Suppressor macrophage treated with lipopolysaccharide for 1 hour (primary cell): ENCODE results near the gene CDH4.

Experiments used
- DNase-seq, 3 donors: peaks; one replicate each; pipeline ENCODE4 v3.0.0-alpha.2; 2020 to 2022

The CDH4 gene

GRCh38 chr20:61284752-61285151, 32.7 kb downstream of the CDH4 start:
- DNase-seq, result no peak

DNA sequence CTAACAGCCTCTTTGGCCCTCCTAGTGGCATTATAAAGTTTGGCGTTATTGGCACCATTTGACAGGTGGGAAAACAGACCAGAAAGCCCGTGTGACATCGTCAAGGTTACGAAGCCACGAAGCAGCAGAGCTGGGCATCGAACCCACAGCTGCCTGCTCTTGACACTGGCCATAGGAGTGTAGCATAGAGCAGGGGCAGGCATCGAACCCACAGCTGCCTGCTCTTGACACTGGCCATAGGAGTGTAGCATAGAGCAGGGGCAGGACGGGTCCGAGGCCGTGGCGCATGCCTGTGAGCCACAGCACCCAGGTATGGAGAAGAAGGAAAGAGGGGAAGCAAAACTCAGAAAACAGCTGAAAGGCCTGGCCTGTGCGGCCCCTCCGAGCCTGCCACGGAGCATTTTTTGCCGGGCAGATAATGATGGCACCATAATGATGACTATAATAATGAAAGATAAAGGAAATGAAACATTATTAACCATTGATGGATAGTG, 33.1 kb downstream of the CDH4 start:
- no peak for DNase-seq

GRCh38 chr20:61285691-61286090, 33.6 kb downstream of the CDH4 start:
- no peak for DNase-seq

DNA sequence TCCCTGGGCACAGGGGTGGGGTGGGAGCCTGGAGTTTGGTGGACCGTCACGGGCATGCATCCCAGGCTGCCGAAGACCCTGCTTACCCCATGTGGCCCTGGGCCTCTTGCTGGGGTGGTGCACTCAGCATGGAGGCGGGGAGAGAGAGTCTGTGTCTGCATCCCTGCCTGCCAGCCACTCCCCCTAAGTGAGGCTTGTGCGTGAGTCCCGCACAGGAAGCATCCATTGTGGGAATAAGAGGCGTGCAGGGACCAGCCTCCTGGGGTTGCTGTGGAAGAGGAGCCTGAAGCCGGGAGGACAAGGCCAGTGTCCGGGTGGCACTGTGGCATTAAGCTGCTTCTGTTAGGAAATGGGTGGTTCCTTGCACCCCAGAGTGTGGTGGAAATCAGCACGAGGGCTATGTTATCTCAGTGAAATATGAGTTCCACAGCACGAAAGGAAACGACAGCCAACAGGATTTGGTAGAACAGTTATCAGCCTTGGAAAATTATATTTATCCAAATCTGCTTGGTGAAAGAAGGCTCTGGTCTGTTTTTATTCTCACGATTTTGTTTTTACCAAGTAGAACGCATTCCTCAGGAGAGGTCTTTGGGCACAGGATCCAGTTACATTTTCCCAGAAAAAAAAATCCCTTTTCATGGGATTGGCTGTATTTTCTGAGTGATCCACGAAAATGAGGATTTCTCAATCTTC, 35.7 kb downstream of the CDH4 start:
- no peak for DNase-seq

GRCh38 chr20:61288331-61288784, 36.3 kb downstream of the CDH4 start:
- no peak for DNase-seq

DNA sequence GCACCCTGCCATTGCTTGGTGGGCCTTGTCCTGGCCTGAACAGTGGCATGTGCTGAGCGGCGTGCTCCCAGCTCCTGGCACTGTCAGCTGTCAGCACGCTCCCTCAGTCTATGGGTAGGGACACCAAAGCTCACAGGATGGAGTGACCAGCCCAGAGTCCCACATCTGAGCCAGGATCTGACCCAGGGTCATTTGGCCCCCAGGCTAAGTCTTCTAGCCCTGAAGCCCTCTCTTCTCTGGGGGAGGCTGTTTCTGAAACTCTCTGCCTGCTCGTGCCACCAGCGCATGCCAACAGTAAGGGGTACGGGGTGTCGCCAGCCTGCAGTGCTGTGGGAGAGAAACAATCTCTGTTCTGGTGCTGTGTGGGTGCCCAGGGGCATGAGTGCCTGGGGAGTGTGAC, 37.1 kb downstream of the CDH4 start:
- DNase-seq, result no peak

GRCh38 chr20:61290721-61291120, 38.7 kb downstream of the CDH4 start:
- no peak for DNase-seq

- DNase-seq, result no peak
These were observed 39.2 kb downstream of the CDH4 start for GRCh38 chr20:61291166-61291829.

- DNase-seq, result no peak
These were observed 40.3 kb downstream of the CDH4 start for GRCh38 chr20:61292391-61292790.

GRCh38 chr20:61292821-61293612, 41.0 kb downstream of the CDH4 start:
- no peak for DNase-seq

DNA sequence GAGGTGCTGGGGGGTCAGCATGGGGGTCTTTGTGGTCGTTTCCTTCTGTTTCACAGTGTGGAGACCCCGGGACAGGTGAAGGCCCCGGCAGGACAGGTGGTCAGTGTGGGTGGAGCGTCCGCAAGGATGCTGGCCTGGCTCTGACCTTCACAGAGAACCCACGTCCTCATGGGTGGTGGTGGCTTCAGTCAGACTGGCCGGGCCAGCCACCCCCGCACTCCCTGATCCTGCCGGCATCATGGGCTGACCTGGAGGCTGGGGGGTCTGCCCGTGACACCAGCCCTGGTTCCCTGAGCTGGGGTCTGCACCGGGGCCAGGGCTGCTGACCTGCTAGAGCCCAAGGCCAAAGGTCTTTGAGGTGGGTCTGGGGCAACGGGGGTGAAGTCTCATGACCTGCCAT, 41.9 kb downstream of the CDH4 start:
- DNase-seq, result no peak

DNA sequence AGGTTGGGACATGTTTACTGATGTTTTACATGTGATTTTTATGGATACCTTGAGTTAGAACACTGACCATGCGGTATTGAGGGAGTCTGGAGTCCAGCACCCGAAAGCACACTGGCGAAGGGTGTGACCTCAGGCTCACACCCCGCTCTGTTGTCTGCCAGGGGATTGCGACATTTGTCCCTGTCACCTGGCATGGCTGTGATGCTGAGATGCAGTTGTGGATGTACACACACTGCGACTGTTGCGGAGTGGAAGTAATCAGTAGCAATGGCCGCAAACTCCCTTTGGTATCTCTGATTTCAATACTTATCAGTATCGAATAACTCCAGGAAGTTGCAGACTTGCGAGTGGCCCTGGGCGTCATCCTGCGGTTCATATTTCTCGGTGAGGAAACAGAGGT, 43.2 kb downstream of the CDH4 start:
- DNase-seq, result no peak

- no peak for DNase-seq
These were observed 43.9 kb downstream of the CDH4 start for GRCh38 chr20:61295682-61296628.

GRCh38 chr20:61296629-61297019, 44.6 kb downstream of the CDH4 start:
- DNase-seq, result no peak

- no peak for DNase-seq
These were observed 45.4 kb downstream of the CDH4 start for GRCh38 chr20:61297491-61297890.

DNA sequence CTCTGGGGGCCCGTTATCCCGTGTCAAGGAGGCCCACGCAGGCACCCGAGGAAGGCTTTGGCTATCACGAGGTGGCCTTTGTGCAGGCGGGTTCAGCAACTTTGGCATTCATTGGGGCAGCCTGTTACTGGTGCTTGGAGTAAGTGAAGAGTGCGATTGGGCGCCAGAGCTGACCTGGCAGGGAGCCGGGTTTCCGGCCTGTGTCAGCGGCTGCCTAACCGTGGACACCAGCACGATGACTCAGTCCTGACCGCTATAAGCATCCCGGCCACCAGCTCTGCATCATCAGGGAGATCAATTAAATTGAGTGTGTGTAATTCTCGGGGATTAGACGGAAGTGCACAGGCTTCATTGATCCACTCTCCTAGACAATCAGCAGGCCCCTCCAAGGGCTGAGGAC, 45.9 kb downstream of the CDH4 start:
- no peak for DNase-seq

GRCh38 chr20:61298661-61299060, 46.6 kb downstream of the CDH4 start:
- no peak for DNase-seq

DNA sequence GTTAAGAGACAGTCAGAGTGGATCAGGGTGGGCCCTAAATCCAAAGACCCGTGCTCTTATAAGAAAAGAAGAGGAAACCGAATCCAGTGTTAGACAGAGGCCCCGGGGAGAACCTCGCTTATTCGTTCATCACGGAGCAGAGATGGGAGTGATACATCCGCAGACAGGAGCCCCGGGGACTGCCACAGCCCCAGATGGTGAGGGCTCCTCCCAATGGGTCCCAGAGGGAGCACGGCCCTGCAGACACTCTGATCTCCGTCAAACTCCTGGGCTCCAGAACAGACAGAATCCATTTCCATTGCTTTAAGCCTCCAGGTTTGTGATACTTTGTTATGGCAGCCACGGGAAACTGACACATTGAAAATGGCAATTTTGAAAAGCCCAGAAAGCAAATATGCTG, 47.0 kb downstream of the CDH4 start:
- DNase-seq, result no peak

DNA sequence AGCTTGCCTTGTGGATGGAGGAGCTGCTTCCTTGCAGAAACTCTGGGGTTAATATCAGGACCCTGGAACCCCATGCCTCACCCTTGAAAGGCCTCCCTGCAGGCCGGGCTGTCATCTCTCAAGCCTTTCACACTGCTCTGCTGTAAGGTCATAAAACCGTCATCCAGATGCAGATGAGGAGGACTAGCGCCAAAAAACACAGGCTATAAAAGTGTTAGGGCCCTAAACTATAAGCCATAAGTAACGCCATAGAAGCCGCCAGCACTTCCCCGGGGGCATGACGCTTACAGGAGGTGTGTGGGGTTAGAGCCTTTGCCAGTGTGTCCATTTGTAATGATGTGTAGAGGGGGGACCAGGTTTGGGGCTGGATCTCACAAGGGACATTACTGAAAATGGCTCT, 47.6 kb downstream of the CDH4 start:
- DNase-seq, result no peak

GRCh38 chr20:61300293-61300692, 48.2 kb downstream of the CDH4 start:
- DNase-seq, result no peak

DNA sequence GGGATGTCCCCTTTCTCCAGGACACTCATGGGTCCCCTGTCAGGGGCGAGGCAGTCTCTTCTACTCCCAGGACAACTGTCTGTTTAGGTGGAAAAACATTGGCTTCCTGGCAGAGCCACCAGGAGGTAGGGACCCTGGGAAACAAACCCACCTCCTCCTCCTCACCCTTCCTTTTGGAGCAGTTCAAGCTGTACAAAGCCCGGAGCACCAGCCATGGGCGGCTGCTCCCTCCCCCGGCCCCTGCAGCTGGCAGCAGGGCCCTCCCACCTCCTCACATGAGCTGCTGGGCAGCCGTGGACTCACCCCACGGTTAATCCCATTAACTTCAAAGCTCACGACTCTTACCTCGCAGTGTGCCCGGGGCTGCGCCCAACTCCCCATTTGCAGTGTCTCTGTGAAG, 48.6 kb downstream of the CDH4 start:
- DNase-seq, result no peak

DNA sequence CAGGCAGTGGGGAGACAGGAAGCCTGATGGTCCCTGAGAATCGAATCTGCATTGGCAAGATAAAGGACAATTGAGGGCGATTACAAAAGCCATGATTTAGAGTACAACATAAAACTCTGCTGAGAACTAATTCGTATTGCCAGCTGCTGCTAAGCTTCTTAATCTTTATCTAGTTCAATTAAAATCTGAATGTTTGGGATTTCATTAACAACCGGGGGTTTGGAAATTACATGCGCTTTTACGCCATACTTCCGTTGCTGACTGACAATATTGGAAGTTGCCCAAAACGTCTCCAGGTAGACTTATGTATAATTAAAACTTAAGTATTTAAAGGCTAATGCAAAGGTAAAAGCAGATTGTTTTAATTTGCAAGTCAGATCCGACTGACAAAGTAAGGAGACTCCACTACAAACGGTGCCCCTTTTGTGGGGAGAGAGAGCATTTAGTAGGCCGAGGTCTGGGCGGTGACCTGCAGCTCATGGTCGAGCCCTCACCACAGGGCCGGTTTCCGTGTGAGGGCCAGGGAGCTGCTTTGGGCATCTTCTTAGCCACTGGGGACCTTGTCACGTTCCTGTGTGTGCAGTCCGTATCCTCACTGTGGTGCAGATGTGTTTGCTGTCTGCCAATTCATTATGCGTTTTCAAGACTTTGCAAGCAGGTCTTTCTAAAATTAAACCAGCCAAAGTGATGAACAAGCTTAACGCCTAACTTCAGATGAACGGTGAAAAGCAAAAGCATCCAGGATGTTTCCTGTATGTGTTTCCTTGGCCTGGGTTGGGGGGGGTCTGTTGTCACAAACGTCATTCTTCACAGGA, 49.9 kb downstream of the CDH4 start:
- no peak for DNase-seq
